HCT116 (cell line): ENCODE data around the gene MSI2. TPM values are rescaled to one million over a fixed set of nuclear protein-coding genes. Genes with fewer than 3 reads are reported as not detected.

Experiments used
- ATAC-seq: fragments of 200-7000 bp; cut with Tn5 transposase; 2 replicates; pipeline ENCODE4 v1.9.1; 2020; ENCODE audit warnings: mild to moderate bottlenecking, moderate library complexity
- BruUV-seq: library from RNA; stranded (reverse); fragments of 400-500 nt; replicated peaks from 2 replicates; lab custom pipeline; 2021; lab: Mats Ljungman, UMichigan
- CTCF ChIA-PET: fragments of 300-600 bp; sonication (Branson Sonifier 250); formaldehyde crosslinking; loops from one replicate; lab custom pipeline; 2021; ENCODE audit warnings: antibody characterized with exemption; lab: Charles Lee
- POLR2A ChIA-PET: fragments of 300-600, 350-600 bp; sonication (Branson Sonifier 250); formaldehyde crosslinking; loops from one replicate; lab custom pipeline; 2021; ENCODE audit warnings: antibody characterized with exemption; lab: Charles Lee
- RAD21 ChIA-PET, 2 experiments: fragments of 300-600 bp; sonication (Branson Sonifier 250); formaldehyde crosslinking; loops; one replicate each; lab custom pipeline; 2023; ENCODE audit warnings: low total read pairs in 2 of 2; ENCODE audit not compliant: uncharacterized antibody in 2 of 2, unreplicated experiment in 2 of 2, low non-redundant PET in 1 of 2; lab: Charles Lee
- DNase-seq: peaks from one replicate; pipeline ENCODE4 v3.0.0-alpha.2; 2010; ENCODE audit warnings: low read depth, low spot score
- H2AFZ ChIP-seq: fragments of 200-600 bp; shearing (Covaris generic), sonication (generic); 2 replicates; pipeline ENCODE4 v1.6.1; 2017; ENCODE audit warnings: low read depth, mixed run types, mixed read lengths, antibody characterized with exemption, low read length; ENCODE audit not compliant: poor library complexity, severe bottlenecking
- H3K27ac ChIP-seq: 2 replicates; pipeline ENCODE4 v1.5.1; 2012; ENCODE audit warnings: low read depth, low read length
- H3K27me3 ChIP-seq: fragments of 200-600 bp; sonication (generic); 2 replicates; pipeline ENCODE4 v1.6.1; 2016; ENCODE audit warnings: mixed run types, low read length, mixed read lengths; ENCODE audit not compliant: insufficient read depth
- H3K36me3 ChIP-seq, 2 experiments: fragments of 200-500 bp in 1 of 2; fragments of 200-600 bp in 1 of 2; sonication (Bioruptor generic) in 1 of 2; sonication (generic) in 1 of 2; 2 replicates each; pipeline versions ENCODE4 v1.5.1 to v1.6.1; 2014 to 2016; ENCODE audit warnings: low read length in 2 of 2, inconsistent platforms in 1 of 2, mixed read lengths in 1 of 2, mixed run types in 1 of 2; ENCODE audit not compliant: insufficient read depth in 2 of 2, control insufficient read depth in 1 of 2
- H3K4me1 ChIP-seq, 2 experiments: fragments of 200-600 bp in 1 of 2; sonication (generic) in 1 of 2; 2 replicates each; pipeline versions ENCODE4 v1.5.1 to v1.6.1; 2012 to 2017; ENCODE audit warnings: low read length in 2 of 2, inconsistent platforms in 1 of 2, mild to moderate bottlenecking in 1 of 2, mixed read lengths in 1 of 2, mixed run types in 1 of 2, moderate library complexity in 1 of 2; ENCODE audit not compliant: insufficient read depth in 2 of 2, control insufficient read depth in 1 of 2
- H3K4me2 ChIP-seq: fragments of 200-600 bp; sonication (generic); 2 replicates; pipeline ENCODE4 v1.6.1; 2017; ENCODE audit warnings: mixed run types, low read length, mixed read lengths
- H3K4me3 ChIP-seq, 2 experiments: fragments of 200-600 bp in 1 of 2; sonication (generic) in 1 of 2; replicated peaks in 1 of 2; 2 replicates each; pipeline ENCODE4 v1.5.1; 2011 to 2016; ENCODE audit warnings: low read length in 2 of 2, control low read depth in 1 of 2, low read depth in 1 of 2, mild to moderate bottlenecking in 1 of 2, mixed read lengths in 1 of 2, mixed run types in 1 of 2
- H3K79me2 ChIP-seq: fragments of 200-600 bp; sonication (generic); 2 replicates; pipeline ENCODE4 v1.6.1; 2017; ENCODE audit warnings: mild to moderate bottlenecking, mixed run types, low read length, moderate library complexity, mixed read lengths; ENCODE audit not compliant: insufficient read depth
- H3K9ac ChIP-seq: fragments of 200-600 bp; sonication (generic); 2 replicates; pipeline ENCODE4 v1.6.1; 2016; ENCODE audit warnings: low read length, mixed read lengths
- H3K9me2 ChIP-seq: fragments of 200-600 bp; sonication (generic), shearing (Covaris generic); 2 replicates; pipeline ENCODE4 v1.6.1; 2017; ENCODE audit warnings: mixed run types, mild to moderate bottlenecking, moderate library complexity; ENCODE audit not compliant: insufficient read depth
- H3K9me3 ChIP-seq, 2 experiments: fragments of 200-500 bp in 1 of 2; fragments of 200-600 bp in 1 of 2; sonication (Bioruptor generic) in 1 of 2; sonication (generic) in 1 of 2; 2 replicates each; pipeline ENCODE4 v1.6.1; 2014 to 2017; ENCODE audit warnings: low read length in 2 of 2, mixed read lengths in 2 of 2, inconsistent platforms in 1 of 2, low read depth in 1 of 2, mild to moderate bottlenecking in 1 of 2, mixed run types in 1 of 2, moderate library complexity in 1 of 2; ENCODE audit not compliant: control insufficient read depth in 1 of 2, insufficient read depth in 1 of 2
- H4K20me1 ChIP-seq: fragments of 200-600 bp; sonication (generic), shearing (Covaris generic); 2 replicates; pipeline ENCODE4 v1.6.1; 2017; ENCODE audit warnings: mixed run types, mild to moderate bottlenecking, moderate library complexity; ENCODE audit not compliant: insufficient read depth
- EGR1 ChIP-seq: IDR thresholded peaks from 2 replicates; pipeline ENCODE4 v1.6.1; 2012; ENCODE audit warnings: low read depth
- EZH2 ChIP-seq: fragments of 200-600 bp; sonication (generic); IDR thresholded peaks from 2 replicates; pipeline ENCODE4 v1.6.1; 2017; ENCODE audit warnings: antibody characterized with exemption, mixed run types
- EZH2phosphoT487 ChIP-seq: fragments of 200-600 bp; IDR thresholded peaks from 2 replicates; pipeline ENCODE4 v1.6.1; 2018; ENCODE audit warnings: antibody characterized with exemption, borderline replicate concordance
- FOSL1 ChIP-seq: IDR thresholded peaks from 2 replicates; pipeline ENCODE4 v1.6.1; 2012; ENCODE audit warnings: low read depth
- JUND ChIP-seq: IDR thresholded peaks from 2 replicates; pipeline ENCODE4 v1.6.1; 2012
- SIN3A ChIP-seq: IDR thresholded peaks from 2 replicates; pipeline ENCODE4 v1.6.1; 2012; ENCODE audit warnings: low read depth
- SP1 ChIP-seq: IDR thresholded peaks from 2 replicates; pipeline ENCODE4 v1.6.1; 2012; ENCODE audit warnings: low read depth
- SRF ChIP-seq: IDR thresholded peaks from 2 replicates; pipeline ENCODE4 v1.6.1; 2012; ENCODE audit warnings: low read depth
- YY1 ChIP-seq: IDR thresholded peaks from 2 replicates; pipeline ENCODE4 v1.6.1; 2011; ENCODE audit warnings: low read length, low read depth, moderate library complexity, mild to moderate bottlenecking; ENCODE audit not compliant: insufficient replicate concordance; ENCODE audit errors: extremely low read depth
- ZNF274 ChIP-seq: fragments of 200-500 bp; sonication (Bioruptor generic); IDR thresholded peaks from 2 replicates; pipeline ENCODE4 v1.6.1; 2014; ENCODE audit warnings: mild to moderate bottlenecking, low read depth, low read length, inconsistent platforms
- intact Hi-C: fragments of 100-400 bp; cut with micrococcal nuclease; formaldehyde crosslinking; loops from 2 replicates; pipeline ENCODE4 v1.10.0; 2022
- total RNA-seq: library from RNA; stranded (reverse); gene quantifications from one replicate; pipeline ENCODE4 v1.2.1, GENCODE V29; 2021; ENCODE audit not compliant: unreplicated experiment
- TF ChIP-seq, protein P1 (sequence below), 3 experiments: fragments of 200-600 bp in 1 of 3; sonication (generic) in 1 of 3; IDR thresholded peaks in 2 of 3; conservative IDR thresholded peaks in 1 of 3; 2 replicates each; pipeline ENCODE4 v1.5.1; 2012 to 2017; ENCODE audit warnings: low read depth in 2 of 3, low read length in 2 of 3, antibody characterized with exemption in 1 of 3, borderline replicate concordance in 1 of 3, control low read depth in 1 of 3, mild to moderate bottlenecking in 1 of 3, mixed read lengths in 1 of 3, mixed run types in 1 of 3, moderate library complexity in 1 of 3; ENCODE audit not compliant: insufficient read depth in 1 of 3
- TF ChIP-seq, protein P2 (sequence below): IDR thresholded peaks from 2 replicates; pipeline ENCODE4 v1.6.1; 2012
- TF ChIP-seq, protein P3 (sequence below): IDR thresholded peaks from 2 replicates; pipeline ENCODE4 v1.6.1; 2012

Gene MSI2
- total RNA-seq, 1 experiment from 2014 or later = 137 TPM

- Histone ChIP-seq H3K9me3 (peaks cover 0 to 12% of the 10 kb centered on the region in 2 experiments; a peak in 1 of 4 replicates), H3K27ac (no peak overlapping the region), H3K9me2 (no peaks in the 10 kb centered on the region), H3K4me1 (peaks cover 5 to 10% of the 10 kb centered on the region in 2 experiments; a peak in 3 of 4 replicates), H3K79me2 (no peaks in the 10 kb centered on the region), H3K4me2 (no peak overlapping the region), H3K36me3 (no peaks in the 10 kb centered on the region), H4K20me1 (no peaks in the 10 kb centered on the region), H3K4me3 (no peak overlapping the region), H3K27me3 (no peaks in the 10 kb centered on the region), H2AFZ (no peak overlapping the region), H3K9ac (no peak overlapping the region)
- ChIA-PET CTCF (no interaction called here), POLR2A (no interaction called here), RAD21 (no interaction called here)
- BruUV-seq = no TSS peak
- intact Hi-C loops = loop anchor here (5.0 kb wide), 3 partner anchors 237 to 517 kb away; no protein-coding TSS in a partner anchor
- DNase-seq = no peak
- TF ChIP-seq FOSL1 (no peak), ZNF274 (no peak), EGR1 (no peak), SP1 (no peak), SRF (no peak), YY1 (no peak), EZH2 (no peak), EZH2phosphoT487 (no peak), SIN3A (no peak), JUND (no peak)
- TF ChIP-seq, protein P1, sequence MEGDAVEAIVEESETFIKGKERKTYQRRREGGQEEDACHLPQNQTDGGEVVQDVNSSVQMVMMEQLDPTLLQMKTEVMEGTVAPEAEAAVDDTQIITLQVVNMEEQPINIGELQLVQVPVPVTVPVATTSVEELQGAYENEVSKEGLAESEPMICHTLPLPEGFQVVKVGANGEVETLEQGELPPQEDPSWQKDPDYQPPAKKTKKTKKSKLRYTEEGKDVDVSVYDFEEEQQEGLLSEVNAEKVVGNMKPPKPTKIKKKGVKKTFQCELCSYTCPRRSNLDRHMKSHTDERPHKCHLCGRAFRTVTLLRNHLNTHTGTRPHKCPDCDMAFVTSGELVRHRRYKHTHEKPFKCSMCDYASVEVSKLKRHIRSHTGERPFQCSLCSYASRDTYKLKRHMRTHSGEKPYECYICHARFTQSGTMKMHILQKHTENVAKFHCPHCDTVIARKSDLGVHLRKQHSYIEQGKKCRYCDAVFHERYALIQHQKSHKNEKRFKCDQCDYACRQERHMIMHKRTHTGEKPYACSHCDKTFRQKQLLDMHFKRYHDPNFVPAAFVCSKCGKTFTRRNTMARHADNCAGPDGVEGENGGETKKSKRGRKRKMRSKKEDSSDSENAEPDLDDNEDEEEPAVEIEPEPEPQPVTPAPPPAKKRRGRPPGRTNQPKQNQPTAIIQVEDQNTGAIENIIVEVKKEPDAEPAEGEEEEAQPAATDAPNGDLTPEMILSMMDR (IDR thresholded peaks at IDR 0.05 in 2 of 3, conservative IDR thresholded peaks at IDR 0.05 in 1 of 3; ENCODE audit: borderline replicate concordance in 1 of 3, insufficient read depth in 1 of 3, low read depth in 2 of 3, low read length in 2 of 3) = no peak
- TF ChIP-seq, protein P2, sequence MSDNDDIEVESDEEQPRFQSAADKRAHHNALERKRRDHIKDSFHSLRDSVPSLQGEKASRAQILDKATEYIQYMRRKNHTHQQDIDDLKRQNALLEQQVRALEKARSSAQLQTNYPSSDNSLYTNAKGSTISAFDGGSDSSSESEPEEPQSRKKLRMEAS = no peak
- TF ChIP-seq, protein P3, sequence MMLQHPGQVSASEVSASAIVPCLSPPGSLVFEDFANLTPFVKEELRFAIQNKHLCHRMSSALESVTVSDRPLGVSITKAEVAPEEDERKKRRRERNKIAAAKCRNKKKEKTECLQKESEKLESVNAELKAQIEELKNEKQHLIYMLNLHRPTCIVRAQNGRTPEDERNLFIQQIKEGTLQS = no peak
- ATAC-seq = no peak
Measured at GRCh38 chr17:57595426-57595825, 339.1 kb downstream of the MSI2 start.
